HG03039 (cell line): Measurements from ENCODE around the gene MYO1D.
"Not testable (repeated sequence)": the region's sequence is repeated elsewhere in the genome, so short reads cannot be mapped to it uniquely, and the experiment has no call there.

Source experiments
- ATAC-seq: cut with Tn5 transposase; IDR thresholded peaks from one replicate; pipeline ENCODE4 v1.9.1; 2021; ENCODE audit warnings: mild to moderate bottlenecking, moderate library complexity; ENCODE audit not compliant: unreplicated experiment

Gene MYO1D

DNA sequence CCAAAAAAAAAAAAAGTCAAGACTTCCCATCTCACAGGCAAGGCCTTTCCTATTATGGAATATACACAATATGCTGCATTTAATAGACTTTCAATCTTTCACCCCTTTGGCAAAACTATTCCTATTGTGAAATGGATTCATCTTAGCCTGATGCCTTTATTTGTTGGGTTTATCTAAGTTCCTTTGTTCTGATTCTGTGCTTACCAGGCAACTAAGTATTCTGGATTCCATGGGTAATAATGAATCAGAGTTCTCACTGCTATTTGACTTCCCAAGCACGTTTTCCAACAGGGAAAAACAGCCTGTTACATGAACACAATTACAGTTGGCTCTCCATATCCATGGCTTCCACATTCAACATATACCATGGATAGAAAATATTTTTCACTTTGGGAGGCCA lies 135.5 kb downstream of the MYO1D start:
- ATAC-seq = no peak

DNA sequence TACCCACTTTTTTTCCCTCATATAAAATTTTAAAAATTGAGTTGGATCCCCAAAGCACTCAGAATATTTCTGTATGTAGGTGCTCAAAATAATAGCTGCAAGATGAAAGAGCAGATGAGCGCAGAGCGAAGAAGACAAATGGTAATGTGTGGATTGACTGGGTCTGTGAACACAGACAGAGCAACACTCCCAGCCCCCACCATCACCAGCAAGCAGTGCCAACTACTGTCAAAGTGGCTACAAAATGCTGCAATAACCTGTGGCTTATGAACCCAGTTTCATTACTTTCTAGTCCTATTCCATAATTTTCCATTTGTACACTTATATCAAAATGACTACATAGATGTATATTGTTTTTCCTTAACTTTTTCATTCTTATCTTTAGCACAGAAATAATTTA lies 137.2 kb downstream of the MYO1D start:
- no peak for ATAC-seq

DNA sequence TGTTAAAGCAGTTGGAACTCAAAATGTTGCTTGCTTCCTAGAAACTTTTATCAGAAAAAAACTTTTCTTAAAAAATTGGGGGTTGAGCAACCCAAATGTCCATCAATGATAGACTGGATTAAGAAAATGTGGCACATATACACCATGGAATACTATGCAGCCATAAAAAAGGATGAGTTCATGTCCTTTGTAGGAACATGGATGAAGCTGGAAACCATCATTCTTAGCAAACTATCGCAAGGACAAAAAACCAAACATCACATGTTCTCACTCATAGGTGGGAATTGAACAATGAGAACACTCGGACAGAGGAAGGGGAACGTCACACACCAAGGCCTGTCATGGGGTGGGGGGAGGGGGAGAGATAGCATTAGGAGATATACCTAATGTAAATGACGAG lies 137.8 kb downstream of the MYO1D start:
- not testable (repeated sequence) for ATAC-seq

DNA sequence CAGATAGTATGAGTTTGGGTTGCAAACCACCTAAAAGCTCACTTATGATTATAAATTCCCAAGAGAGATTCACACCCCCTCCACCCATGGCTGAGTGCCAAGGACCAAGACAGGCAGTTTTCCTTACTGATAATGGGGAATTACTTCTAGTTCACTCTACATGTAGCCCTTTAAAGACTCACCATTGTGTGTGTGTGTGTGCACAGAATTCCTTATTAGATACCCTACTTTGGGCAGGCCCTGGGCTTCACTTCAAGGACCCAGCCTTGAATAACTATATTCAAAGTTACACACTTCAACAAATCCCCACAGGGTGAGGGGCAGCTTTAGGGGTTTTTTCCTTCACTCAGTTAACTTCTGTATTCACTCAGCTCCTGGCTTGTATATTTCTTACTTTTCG lies 143.5 kb downstream of the MYO1D start:
- no peak for ATAC-seq

DNA sequence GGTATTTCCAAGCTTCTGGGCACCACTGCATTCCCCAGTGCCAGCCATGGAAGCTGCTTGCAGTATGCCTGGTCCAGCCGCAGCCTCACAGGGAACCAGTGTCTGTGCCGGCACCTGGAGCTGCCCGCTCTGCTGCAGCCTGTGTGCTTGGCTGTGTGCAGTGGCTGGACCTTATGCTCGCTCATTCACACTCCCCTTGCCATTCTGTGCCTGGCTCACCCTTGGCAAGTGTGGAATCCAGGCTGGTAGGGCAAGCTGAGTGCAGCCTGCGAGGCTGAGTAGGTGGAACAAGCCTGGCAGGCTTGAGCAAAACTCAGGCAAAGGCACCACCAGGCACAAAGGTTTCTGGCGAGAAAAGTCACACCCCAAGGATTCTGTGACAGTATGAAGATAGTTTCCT lies 144.0 kb downstream of the MYO1D start:
- ATAC-seq = no peak

DNA sequence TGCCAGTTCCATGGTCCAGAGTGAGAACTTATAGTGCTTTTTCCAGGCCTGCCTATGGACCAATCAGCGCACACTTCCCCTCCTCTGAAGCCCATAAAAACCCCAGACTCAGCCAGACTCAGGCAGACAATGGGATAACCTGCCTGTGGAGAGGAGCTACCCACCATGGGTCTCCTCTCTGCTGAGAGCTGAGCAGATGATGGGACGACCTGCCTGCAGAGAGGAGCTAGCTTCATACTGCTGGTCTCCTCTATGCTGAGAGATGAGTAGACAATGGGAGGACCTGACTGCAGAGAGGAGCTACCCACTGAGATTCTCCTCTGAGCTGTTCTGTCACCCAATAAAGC lies 144.7 kb downstream of the MYO1D start:
- no peak for ATAC-seq

DNA sequence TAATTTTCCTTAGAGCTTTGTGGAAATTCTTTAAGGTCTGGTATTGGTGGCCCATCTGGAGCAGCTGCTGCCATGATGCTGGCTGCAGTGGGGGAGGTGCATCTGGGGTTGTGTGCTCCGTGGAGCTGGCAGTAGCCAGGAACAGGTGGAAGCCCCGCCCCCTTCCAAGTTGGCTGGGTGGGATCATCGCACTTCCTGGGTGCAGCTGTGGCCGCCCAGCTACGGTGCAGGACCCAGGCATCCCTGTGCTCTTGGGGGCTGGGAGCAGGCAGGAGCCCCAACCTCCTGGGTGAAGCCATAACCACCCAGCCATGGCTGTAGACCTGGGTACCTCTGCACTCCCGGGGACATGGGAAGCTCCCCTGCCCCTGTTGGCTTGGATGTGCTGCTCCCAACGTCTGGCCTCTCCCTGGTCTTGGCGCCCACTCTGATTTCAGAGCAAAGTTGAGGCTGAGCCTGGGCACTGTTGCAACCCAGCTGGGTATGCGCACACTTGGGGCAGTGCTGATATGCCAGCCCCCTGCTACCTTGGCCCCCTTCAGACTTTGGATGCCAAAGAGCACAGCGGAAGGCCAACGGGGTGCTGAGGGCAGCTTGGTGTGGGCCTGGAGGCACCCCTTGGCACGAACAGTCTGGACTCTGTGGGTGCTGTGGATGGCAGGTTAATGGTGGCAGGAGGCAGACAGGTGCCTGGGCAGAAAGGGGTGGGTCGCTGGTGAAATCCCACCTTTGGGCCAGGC lies 145.2 kb downstream of the MYO1D start:
- ATAC-seq = no peak

DNA sequence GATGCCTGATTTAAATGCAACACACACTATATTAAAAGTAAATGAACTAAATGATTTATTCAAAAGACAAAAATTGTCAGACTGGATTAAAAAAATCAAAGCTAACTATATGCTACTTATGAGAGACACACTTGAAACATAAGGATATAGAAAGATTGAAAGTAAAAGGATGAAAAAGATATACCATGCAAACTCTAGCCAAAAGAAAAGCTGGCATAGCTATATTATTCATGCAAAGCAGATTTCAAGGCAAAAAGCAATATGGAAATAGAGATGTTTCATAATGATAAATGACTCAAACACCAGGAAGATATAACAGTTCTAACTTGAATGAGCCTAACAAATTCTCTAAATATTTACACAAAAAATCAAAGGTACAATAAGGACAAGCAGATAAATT lies 149.2 kb downstream of the MYO1D start:
- no peak for ATAC-seq

DNA sequence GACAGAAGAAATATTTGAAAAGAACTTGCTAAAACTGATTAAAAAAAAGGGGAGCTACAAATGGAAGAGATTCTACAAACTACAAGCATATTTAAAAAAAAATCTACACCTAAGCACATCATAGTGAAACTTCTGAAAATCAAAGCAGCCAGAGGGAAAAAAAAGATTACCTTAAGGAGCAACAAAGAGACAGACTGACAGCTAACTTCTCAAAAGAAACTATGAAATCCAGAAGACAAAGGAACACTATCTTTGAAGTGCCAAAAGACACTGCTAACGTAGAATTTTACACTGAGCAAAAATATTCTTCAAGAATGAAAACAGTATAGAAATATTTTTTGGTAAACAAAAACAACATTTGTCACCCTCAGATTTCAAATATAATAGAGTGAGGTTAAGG lies 151.2 kb downstream of the MYO1D start:
- ATAC-seq = no peak

DNA sequence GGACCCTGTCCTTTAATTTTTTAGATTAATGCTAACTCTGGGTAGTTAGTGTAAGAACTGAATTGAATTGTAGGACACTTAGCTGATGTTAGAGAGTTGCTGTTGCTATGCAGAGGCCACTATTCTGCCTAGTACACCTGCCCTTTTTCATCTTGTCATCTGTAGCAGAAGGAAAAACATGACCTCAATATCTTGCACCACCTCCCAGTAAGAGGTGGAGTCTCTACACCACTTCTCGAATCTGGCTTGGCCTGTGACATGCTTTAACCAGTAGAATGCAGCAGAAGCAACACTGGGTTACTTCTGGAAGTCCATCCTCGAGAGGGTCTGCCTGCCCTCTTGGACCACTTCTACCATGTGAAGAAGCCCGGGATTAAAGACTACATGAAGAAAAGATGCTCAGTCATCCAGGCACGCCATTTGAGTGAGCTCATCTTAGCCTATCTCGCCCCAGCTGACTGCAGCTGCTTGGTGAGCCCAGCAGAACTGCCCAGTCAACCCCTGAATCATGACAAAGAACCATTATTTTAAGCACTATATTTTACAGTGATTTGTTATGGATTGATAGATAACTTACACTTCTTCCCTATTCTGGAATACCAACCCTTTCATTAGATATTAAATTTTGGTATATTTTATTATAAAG lies 153.5 kb downstream of the MYO1D start:
- ATAC-seq = no peak

DNA sequence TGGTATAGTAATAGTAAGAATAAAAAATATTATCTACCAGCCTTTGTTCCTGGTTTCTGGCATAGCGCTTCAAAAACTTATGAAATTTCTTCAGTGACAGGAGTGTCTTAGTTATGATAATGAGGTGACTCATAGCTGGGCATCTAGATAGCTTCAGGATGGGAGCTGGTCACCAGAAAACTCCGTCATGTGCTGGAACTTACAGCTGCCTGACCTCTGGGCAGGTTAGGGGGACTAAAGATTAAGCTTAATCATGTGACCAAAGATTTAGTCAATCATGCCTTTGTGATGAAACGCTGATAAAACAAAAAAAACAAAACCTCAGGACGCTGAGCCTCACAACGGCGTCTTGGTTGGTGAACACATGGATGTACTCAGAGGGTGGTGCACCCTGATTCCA lies 154.2 kb downstream of the MYO1D start:
- ATAC-seq = no peak

DNA sequence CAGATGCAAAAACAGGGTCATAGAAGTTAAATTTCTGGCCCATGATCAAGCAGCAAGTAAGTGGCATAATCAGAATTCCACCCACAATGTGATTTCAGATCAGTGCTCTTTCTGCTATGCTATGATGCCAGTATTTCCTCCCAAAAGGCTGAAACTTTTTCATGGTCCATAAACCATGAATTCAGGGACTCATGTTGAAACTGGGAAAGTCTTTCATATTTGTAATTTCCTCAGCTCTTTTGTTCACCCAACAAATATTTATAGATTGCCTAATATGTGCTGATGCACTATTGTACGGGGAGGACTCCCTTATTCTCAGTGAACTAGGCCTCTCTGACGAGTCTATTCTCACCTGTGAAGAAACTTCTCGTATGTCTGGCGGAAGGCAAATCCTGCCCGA lies 156.3 kb downstream of the MYO1D start:
- no peak for ATAC-seq

DNA sequence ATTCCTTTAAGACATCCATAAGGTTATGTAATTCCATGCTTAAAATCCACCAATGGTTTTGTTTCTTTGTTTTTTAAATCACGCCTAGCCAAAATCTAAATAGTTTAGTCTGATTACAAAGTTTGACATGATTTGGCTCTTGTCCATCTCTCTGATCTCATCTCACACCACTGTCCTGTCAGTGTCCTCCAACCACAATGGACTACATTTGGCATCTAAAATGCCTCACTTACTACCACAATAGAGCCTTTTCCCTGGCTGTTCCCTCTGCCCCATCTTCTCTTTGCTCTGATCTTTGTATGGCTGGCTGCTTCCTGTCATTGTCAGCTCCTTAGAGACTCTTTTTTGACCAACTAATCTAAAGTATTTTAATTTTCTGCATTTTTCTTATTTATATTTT lies 157.2 kb downstream of the MYO1D start:
- ATAC-seq = no peak

DNA sequence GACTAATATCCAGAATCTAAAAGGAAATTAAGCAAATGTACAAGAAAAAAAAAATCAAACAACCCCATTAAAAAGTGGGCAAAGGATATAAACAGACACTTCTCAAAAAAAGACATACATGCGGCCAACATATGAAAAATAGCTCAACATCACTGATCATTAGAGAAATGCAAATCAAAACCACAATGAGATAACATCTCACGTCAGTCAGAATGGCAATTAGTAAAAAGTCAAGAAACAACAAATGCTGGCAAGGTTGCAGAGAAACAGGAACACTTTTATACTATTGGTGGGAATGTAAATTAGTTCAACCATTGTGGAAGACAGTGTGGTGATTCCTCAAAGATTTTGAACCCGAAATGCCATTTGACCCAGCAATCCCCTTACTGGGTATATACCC lies 162.0 kb downstream of the MYO1D start:
- ATAC-seq = not testable (repeated sequence)

DNA sequence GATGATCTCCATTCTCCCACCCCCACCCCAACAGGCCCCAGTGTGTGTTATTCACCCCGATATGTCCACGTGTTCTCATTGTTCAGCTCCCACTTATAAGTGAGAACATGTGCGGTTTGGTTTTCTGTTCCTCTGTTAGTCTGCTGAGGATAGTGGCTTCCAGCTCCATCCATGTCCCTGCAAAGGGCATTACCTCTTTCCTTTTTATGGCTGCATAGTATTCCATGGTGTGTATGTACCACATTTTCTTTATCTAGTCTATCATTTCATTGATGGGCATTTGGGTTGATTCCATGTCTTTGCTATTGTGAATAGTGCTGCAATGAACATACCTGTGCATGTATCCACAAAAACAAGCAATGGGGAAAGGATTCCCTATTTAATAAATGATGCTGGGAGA lies 162.7 kb downstream of the MYO1D start:
- not testable (repeated sequence) for ATAC-seq

DNA sequence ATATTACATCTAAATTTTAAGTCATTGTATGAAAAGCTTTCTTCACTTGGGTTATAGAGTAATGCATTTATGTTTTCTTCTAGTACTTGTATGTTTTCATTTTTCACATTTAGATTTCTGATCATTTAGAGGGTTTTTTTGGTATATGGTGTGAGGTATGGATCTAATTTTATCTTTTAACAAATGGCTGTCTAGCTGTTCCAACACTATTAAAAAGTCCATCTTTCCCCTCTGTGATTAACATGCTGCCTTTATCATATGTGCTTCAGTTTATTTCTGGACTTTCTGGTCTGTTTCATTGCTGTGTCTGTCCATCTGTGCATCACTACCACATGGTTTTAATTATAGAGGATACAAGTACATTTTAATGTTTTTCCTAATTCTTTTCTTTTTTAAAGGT lies 163.8 kb downstream of the MYO1D start:
- ATAC-seq = no peak

DNA sequence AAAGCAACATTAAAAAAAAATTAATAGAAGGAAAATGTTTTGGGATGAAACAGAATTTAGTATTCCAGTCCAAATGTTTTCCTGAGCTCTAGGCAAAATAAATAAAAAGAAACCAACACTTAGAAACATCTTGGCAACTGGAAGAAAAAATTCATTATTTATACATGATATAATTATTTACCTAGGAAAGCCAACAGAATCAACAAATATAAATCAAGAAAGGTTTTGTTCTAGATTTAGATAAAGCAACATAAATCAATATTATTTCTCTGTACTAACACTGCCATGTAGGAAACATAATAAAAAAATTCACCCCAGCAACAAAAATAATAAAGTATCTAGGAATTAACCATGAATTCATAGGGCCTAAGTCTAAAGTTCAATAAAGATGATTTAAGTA lies 167.4 kb downstream of the MYO1D start:
- no peak for ATAC-seq

DNA sequence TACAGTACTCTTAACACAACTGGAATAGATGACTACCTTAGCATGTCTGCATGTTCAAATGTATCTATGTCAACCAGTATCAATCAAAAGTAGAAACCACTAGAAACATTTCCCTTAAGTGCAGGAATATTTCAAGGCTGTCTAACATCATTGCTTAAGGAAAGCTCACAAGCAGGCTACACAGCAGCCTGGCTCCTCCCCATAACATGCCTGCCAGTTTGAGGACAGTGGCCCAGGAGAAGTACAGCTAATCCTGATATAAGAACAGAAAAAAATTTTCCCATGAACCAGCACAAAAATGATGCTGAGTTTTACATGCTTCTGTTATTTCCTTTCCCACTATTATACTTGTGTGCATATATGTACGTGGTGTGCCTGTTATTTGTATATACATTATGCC lies 175.1 kb downstream of the MYO1D start:
- ATAC-seq = no peak

DNA sequence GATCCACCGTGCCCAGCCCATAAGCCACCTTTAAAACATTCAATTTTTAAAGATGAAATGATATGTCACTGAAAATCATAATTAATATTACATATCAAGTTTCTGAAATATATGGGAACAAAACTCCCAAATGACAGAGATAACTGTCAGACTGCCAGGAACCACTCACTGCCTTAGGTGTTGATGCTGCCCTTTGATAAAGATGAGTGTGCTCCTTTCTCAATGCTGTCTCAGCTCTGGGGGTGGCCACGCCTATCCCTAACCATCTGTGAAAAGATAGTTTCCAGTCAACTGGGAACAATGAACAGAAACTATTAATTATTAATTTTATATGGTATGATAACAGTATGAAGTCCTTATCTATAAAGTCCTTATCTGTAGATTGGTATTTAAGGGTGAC lies 177.7 kb downstream of the MYO1D start:
- no peak for ATAC-seq

DNA sequence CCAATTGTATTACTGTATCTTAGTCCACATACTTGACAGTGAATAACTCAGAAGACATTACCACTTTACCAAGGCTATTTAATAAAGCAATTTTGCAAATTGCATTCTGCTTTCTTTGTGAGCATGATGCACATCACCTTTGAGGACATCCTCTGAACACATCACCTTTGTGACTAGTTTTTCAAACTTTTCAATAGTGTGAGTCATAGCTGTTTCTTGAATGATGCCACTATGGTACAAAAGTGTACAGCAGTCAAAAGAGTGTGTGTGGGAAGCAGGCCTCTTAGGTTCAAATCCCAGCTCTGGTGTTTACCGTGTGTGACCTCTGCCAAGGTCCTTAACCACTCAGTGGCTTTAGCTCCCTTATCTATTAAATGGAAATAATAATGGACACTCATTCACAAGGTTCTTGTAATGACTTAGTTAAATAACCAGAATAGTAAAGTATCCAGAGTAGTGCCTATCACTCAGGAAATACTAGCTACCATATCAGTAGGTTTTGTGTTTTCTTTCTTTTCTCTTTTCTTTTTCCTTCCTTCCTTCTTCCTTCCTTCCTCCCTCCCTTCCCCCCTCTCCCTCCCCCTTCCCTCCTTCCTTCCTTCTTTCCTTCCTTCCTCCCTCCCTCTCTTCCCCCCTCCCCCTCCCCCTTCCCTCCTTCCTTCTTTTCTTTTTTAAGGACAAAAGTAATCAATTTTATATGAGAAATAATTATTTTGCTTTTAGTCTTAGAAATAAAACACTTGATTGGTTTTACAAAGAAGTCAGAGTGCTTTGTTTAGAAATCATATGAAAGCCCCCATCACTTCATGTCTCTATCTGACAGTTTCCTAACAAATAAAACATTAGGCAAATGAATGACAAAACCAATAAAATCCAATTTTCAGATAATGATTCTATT lies 178.9 kb downstream of the MYO1D start:
- ATAC-seq = no peak

DNA sequence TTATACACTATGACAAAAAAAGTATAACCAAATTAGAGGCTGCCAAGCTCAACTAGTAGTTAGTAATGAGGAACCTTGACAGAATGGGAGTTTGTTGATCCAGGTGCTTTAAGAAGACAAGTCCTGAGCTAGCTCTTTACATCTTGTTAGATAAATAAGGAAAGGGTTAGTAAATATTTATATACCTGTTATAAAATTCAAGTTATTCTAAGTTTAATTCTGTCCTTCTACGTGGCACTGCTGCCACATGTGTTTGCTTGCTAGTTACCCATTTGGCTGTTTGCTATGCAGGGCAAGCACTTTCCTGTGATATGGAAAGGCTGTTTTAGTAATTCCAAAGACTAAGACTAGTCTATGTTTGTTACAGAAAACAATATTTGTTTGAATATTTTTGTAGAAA lies 180.5 kb downstream of the MYO1D start:
- ATAC-seq = no peak

DNA sequence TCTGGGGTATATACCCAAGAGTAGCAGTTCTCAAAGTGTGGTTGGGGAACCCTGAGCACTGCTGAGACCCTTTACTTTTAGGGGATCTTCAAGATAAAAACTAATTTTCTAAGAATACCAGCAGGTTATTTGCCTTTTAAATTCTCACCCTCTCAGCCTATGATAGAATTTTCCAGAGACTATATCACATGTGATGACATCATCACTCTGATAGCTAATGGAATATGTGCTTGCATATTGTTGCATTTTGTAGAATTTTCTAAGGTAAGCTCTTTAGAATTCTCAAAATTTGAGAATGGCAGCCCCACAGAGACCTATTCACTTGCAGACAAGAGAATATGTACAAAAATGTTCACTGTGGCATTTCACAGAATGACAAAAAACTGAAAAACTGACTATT lies 181.1 kb downstream of the MYO1D start:
- no peak for ATAC-seq
